Smooth muscle cell of the brain vasculature (primary cell): Measurements from ENCODE around the gene LRMDA.

ENCODE experiments used
- DNase-seq: peaks from one replicate; pipeline ENCODE4 v3.0.0-alpha.2; 2012; ENCODE audit warnings: low read depth, low spot score

Gene LRMDA

GRCh38 chr10:75951627-75952026 lies 520.2 kb downstream of the LRMDA start:
- DNase-seq = no peak

GRCh38 chr10:75952093-75952492 lies 520.7 kb downstream of the LRMDA start:
- no peak for DNase-seq

- DNase-seq = no peak
Measured at GRCh38 chr10:75954486-75954885, 523.1 kb downstream of the LRMDA start.

- DNase-seq = no peak
Measured at GRCh38 chr10:75955973-75956502, 524.6 kb downstream of the LRMDA start.

- DNase-seq = no peak
Measured at GRCh38 chr10:75956624-75957023, 525.2 kb downstream of the LRMDA start.

- no peak for DNase-seq
Measured at GRCh38 chr10:75957314-75958120, 526.1 kb downstream of the LRMDA start.

- DNase-seq = no peak
Measured at GRCh38 chr10:75959209-75959608, 527.8 kb downstream of the LRMDA start.

GRCh38 chr10:75959912-75960311 lies 528.5 kb downstream of the LRMDA start:
- DNase-seq = no peak

GRCh38 chr10:75962395-75963061 lies 531.1 kb downstream of the LRMDA start:
- DNase-seq = no peak

- no peak for DNase-seq
Measured at GRCh38 chr10:75967491-75967890, 536.1 kb downstream of the LRMDA start.

- DNase-seq = no peak
Measured at GRCh38 chr10:75969031-75969430, 537.6 kb downstream of the LRMDA start.

- DNase-seq = peak; percentile 15
Measured at GRCh38 chr10:75971402-75972211, 540.2 kb downstream of the LRMDA start.

- peak; percentile 18 for DNase-seq
Measured at GRCh38 chr10:75972491-75973276, 541.3 kb downstream of the LRMDA start.

- DNase-seq = no peak
Measured at GRCh38 chr10:75974080-75974479, 542.7 kb downstream of the LRMDA start.

- DNase-seq = no peak
Measured at GRCh38 chr10:75976681-75977080, 545.3 kb downstream of the LRMDA start.

GRCh38 chr10:75977139-75977538 lies 545.7 kb downstream of the LRMDA start:
- no peak for DNase-seq

- DNase-seq = no peak
Measured at GRCh38 chr10:75978213-75978612, 546.8 kb downstream of the LRMDA start.

- DNase-seq = no peak
Measured at GRCh38 chr10:75980419-75981002, 549.1 kb downstream of the LRMDA start.

GRCh38 chr10:75982611-75983369 lies 551.4 kb downstream of the LRMDA start:
- no peak for DNase-seq

- DNase-seq = no peak
Measured at GRCh38 chr10:75984067-75984466, 552.6 kb downstream of the LRMDA start.
